Breast epithelium (tissue), 3 donors: ENCODE data around the gene AGAP1.

Source experiments
- CTCF ChIP-seq, 3 donors: fragments of 450-650 bp; IDR thresholded peaks; one replicate each; pipeline ENCODE4 v1.5.1; 2016 to 2017; ENCODE audit warnings: antibody characterized with exemption in 3 of 3, mild to moderate bottlenecking in 3 of 3, moderate library complexity in 3 of 3
- POLR2A ChIP-seq: fragments of 450-650 bp; IDR thresholded peaks from one replicate; pipeline ENCODE4 v1.6.1; 2016; ENCODE audit warnings: antibody characterized with exemption, mild to moderate bottlenecking, moderate library complexity

- TF ChIP-seq POLR2A (no peak), CTCF (IDR thresholded peaks at IDR 0.05) (no peak)
Measured at GRCh38 chr2:235591231-235591730, 97.4 kb downstream of the AGAP1 start.
